ENCODE measurements around the gene SETBP1.

GRCh38 chr18:44855681-44856080, 175.0 kb downstream of the SETBP1 start:
- TF ChIP-seq CTCF (IDR thresholded peaks at IDR 0.05) = no peak
- TF ChIP-seq EZH2 (IDR thresholded peaks at IDR 0.05) = no peak
- no peak for TF ChIP-seq EZH2phosphoT487 (IDR thresholded peaks at IDR 0.05)

All from neural progenitor cell (in vitro differentiated cells).